ENCODE measurements around the gene NLK.
"Not testable (repeated sequence)": the region's sequence is repeated elsewhere in the genome, so short reads cannot be mapped to it uniquely, and the experiment has no call there.

NLK gene

DNA sequence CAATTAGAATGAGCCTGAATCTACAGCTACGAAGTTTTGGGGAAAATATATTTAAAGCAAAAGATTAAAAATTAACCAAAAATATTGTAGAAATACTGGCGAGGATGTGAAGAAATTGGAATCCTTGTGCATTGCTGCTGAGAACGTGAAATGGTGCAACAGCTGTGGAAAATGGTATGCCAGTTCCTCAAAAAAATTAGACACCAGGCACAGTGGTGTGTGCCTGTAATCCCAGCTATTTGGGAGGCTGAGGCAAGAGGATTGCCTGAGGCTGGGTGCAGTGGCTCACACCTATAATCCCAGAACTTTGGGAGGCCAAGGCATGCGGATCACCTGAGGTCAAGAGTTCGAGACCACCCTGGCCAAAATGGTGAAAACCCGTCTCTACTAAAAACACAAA lies 156.6 kb downstream of the NLK start:
- no peak for DNase-seq (ENCODE audit: low spot score)

- DNase-seq (ENCODE audit: low spot score): no peak
These were observed 157.3 kb downstream of the NLK start for GRCh38 chr17:28199728-28200127.

- no peak for DNase-seq (ENCODE audit: low spot score)
These were observed 158.8 kb downstream of the NLK start for GRCh38 chr17:28201315-28201714.

- DNase-seq (ENCODE audit: low spot score): no peak
These were observed 161.8 kb downstream of the NLK start for GRCh38 chr17:28204244-28204643.

DNA sequence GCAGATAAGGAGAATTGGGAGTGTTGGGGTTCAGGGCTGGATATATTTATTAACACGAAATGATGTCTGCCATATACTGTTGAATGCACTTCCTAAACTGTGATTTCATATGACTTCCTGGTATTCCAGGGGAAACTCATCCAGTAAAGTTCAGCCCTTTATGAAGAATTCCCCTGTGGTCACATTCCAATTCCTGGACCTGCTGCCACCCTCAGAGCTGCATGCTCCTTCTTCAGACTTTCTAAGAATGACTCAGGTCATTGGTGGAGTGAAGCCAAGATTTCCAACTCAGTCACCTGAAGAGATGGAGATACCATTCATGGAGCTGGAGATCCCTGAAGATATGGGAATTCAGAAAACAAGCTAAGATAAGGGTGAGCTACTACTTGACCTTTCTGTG lies 162.3 kb downstream of the NLK start:
- DNase-seq (ENCODE audit: low spot score): no peak

GRCh38 chr17:28206292-28206691 lies 163.8 kb downstream of the NLK start:
- no peak for DNase-seq (ENCODE audit: low spot score)

DNA sequence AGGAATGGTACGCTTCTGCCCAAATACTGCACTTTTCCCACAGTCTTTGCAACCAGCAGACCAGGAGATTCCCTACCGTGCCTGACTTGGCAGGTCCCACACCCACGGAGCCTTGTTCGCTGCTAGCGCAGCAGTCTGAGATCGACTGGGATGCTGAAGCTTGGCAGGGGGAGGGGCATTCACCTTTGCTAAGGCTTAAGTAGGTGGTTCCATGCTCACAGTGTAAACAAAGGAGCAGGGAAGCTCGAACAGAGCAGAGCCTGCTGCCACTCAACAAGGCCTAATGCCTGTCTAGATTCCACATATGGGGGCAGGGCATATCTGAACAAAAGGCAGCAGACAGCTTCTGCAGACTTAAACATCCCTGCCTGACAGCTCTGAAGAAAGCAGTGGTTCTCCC lies 169.3 kb downstream of the NLK start:
- no peak for DNase-seq (ENCODE audit: low spot score)

DNA sequence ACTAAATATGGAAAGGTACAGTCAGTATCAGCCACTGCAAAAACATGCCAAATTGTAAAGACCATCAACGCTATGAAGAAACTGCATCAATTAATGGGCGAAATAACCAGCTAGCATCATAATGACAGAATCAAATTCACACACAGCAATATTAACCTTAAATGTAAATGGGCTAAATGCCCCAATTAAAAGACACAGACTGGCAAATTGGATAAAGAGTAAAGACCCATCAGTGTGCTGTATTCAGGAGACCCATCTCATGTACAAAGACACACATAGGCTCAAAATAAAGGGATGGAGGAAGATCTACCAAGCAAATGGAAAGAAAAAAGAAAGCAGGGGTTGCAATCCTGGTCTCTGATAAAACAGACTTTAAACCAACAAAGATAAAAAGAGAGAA lies 171.1 kb downstream of the NLK start:
- DNase-seq (ENCODE audit: low spot score): not testable (repeated sequence)

GRCh38 chr17:28216052-28216451 lies 173.6 kb downstream of the NLK start:
- no peak for DNase-seq (ENCODE audit: low spot score)

DNA sequence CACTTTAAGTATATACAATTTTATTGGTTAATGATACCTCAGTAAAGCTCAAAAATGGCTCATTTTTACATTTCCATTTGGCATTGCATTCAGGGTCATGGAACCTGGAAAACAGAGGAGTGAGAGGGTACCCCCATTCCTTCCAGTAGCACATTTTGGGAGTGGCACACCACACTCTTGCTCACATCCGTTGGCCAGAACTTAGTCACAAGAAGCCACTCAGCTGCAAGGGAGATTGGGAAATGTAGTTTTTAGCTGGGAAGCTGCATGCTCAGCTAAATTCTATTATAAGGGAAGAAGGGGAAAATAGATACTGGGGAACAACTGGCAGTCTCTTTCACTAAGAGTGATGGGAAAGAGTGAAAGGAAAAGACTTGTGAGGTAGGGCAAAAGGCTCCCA lies 174.1 kb downstream of the NLK start:
- DNase-seq (ENCODE audit: low spot score): no peak

- DNase-seq (ENCODE audit: low spot score): no peak
These were observed 177.3 kb downstream of the NLK start for GRCh38 chr17:28219771-28220170.

DNA sequence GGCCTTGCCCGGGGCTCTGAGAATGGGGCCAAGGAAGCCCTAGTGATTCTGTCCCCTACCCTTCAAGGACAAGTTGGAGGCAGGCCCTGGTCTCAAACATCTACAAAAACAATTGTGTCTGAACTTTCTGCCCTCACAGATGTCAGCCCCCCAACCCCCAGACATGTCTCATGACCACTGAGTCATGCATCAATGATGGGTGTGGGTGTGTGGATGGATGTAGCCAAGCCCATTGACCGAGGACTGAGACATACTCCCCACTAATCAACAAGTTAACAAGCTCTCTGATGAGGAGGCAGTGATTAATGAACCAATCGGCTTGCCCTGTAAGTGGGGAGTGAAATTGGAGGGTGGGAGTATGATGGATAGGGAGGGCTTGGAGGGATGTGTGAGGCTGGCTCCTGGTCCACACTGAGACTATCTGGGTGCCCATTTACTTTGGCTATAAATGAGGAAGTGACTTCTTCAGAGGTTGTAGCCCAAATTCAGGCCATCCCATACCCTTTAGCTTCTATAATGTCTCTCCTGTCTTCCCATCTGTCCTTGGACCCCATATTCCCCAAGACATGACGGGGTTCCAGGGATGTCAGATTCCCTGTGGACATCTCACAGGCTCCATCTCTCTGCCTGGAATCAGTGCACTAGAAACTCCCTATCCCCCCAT lies 179.4 kb downstream of the NLK start:
- DNase-seq (ENCODE audit: low spot score): no peak

DNA sequence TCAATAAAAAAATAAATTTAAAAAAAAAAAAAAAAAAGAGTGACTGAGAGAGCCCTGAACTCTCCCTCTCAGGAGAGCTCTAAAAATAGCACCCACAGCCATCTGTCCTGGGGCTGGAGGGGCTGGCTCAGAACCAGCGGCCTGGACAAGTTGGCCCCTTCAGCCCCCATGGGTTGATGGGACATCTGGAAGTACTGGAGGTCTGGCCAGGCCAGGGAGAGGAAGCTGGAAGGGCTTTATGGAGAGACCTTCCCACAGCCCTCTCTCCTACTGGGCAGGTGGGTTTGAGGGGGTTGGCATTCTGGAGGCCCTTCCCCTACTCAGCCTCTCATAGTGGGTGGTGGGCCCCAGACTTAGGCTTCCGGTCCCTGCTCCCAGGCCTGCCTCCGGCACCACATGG lies 182.8 kb downstream of the NLK start:
- DNase-seq (ENCODE audit: low spot score): no peak

DNA sequence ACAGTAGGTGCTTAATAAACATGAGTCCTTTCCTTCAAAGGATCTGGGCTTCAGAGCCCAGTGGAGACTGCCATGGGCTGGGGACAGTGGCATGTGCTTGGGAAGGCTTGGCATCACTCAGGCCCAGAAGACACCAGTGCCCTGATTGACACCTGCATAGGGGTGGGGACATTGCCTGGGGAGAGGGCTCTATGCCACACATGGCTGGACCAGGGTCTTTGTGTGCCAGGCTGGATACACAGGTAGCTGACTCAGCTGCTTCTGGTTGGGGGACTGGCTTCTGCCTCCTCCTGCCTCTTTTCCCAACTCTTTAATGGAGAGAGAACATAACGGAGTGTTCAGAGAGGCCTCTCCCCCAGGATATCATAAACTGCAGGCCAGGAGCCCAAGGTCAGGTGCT lies 183.4 kb downstream of the NLK start:
- DNase-seq (ENCODE audit: low spot score): no peak

- DNase-seq (ENCODE audit: low spot score): no peak
These were observed 184.3 kb downstream of the NLK start for GRCh38 chr17:28226563-28227315.

GRCh38 chr17:28227316-28228108 lies 185.0 kb downstream of the NLK start:
- DNase-seq (ENCODE audit: low spot score): no peak

GRCh38 chr17:28228109-28228840 lies 185.8 kb downstream of the NLK start:
- no peak for DNase-seq (ENCODE audit: low spot score)

GRCh38 chr17:28228986-28229729 lies 186.7 kb downstream of the NLK start:
- no peak for DNase-seq (ENCODE audit: low spot score)

GRCh38 chr17:28230011-28230410 lies 187.5 kb downstream of the NLK start:
- DNase-seq (ENCODE audit: low spot score): no peak

DNA sequence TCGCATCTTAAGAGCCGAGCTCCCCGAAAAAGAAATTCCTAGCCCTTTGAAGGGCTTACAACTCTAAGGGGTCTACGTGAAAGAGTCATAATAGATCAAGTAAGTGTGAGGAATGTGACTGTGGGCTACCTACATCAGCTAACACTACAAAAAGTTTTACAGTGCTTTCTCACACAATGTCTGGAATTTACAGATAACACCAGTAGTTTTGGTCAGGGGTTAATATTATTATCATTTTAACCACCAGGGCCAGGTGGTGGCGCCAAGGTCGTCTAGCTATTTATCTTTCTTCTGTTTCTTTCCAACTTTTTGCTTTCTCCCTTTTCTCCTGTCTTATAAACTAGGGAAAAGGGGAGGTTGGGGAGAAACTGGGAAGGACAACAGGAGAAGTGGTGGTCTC lies 188.1 kb downstream of the NLK start:
- not testable (repeated sequence) for DNase-seq (ENCODE audit: low spot score)

GRCh38 chr17:28231624-28232023 lies 189.1 kb downstream of the NLK start:
- DNase-seq (ENCODE audit: low spot score): not testable (repeated sequence)
